H9 (cell line): Measurements from ENCODE around the gene CAMK1. TPM values are rescaled to one million over a fixed set of nuclear protein-coding genes. Genes with fewer than 3 reads are reported as not detected.
A peak's percentile ranks its signal among the peaks of the same experiment; 100 is the strongest.

Experiments used
- DNase-seq: peaks from one replicate; pipeline ENCODE4 v3.0.0-alpha.2; 2017
- H2AFZ ChIP-seq: one replicate; pipeline ENCODE4 v1.6.1; 2013; ENCODE audit warnings: mild to moderate bottlenecking, low read length, control low read depth, moderate library complexity
- H2AK5ac ChIP-seq: 2 replicates; pipeline ENCODE4 v1.6.1; 2013; ENCODE audit warnings: low read length, control low read depth, mixed read lengths; ENCODE audit not compliant: insufficient read length
- H2BK120ac ChIP-seq: one replicate; pipeline ENCODE4 v1.6.1; 2013; ENCODE audit warnings: low read depth, mild to moderate bottlenecking, low read length, control low read depth, inconsistent platforms; ENCODE audit not compliant: poor library complexity, severe bottlenecking
- H2BK12ac ChIP-seq: 2 replicates; pipeline ENCODE4 v1.6.1; 2013; ENCODE audit warnings: low read length, control low read depth, mixed read lengths, low read depth; ENCODE audit not compliant: insufficient read length
- H2BK15ac ChIP-seq: 2 replicates; pipeline ENCODE4 v1.6.1; 2013; ENCODE audit warnings: low read depth, low read length, control low read depth
- H2BK20ac ChIP-seq: one replicate; pipeline ENCODE4 v1.6.1; 2013; ENCODE audit warnings: low read depth, mild to moderate bottlenecking, low read length, control low read depth, inconsistent platforms; ENCODE audit not compliant: poor library complexity, severe bottlenecking
- H2BK5ac ChIP-seq: 2 replicates; pipeline ENCODE4 v1.6.1; 2013; ENCODE audit warnings: low read length, control low read depth, mixed read lengths; ENCODE audit not compliant: insufficient read length
- H3K14ac ChIP-seq: 2 replicates; pipeline ENCODE4 v1.6.1; 2013; ENCODE audit warnings: low read length, control low read depth; ENCODE audit not compliant: insufficient read depth
- H3K18ac ChIP-seq: 2 replicates; pipeline ENCODE4 v1.6.1; 2013; ENCODE audit warnings: low read depth, mild to moderate bottlenecking, mixed read lengths, low read length, control low read depth; ENCODE audit not compliant: insufficient read length
- H3K23ac ChIP-seq: 2 replicates; pipeline ENCODE4 v1.6.1; 2013; ENCODE audit warnings: low read length, control low read depth, mixed read lengths, low read depth; ENCODE audit not compliant: insufficient read length
- H3K23me2 ChIP-seq: 2 replicates; pipeline ENCODE4 v1.6.1; 2013; ENCODE audit warnings: low read depth, mild to moderate bottlenecking, mixed read lengths, low read length, control low read depth; ENCODE audit not compliant: insufficient read length, poor library complexity, severe bottlenecking
- H3K27ac ChIP-seq: 2 replicates; pipeline ENCODE4 v1.5.1; 2013; ENCODE audit warnings: low read length, control low read depth, mixed read lengths, low read depth; ENCODE audit not compliant: insufficient read length
- H3K27me3 ChIP-seq: 2 replicates; pipeline ENCODE4 v1.6.1; 2013; ENCODE audit warnings: low read length, control low read depth, inconsistent platforms; ENCODE audit not compliant: insufficient read depth
- H3K4ac ChIP-seq: 2 replicates; pipeline ENCODE4 v1.6.1; 2013; ENCODE audit warnings: low read depth, mild to moderate bottlenecking, control low read depth, inconsistent platforms, low read length, moderate library complexity
- H3K4me1 ChIP-seq: 2 replicates; pipeline ENCODE4 v1.6.1; 2013; ENCODE audit warnings: low read length, control low read depth, inconsistent platforms; ENCODE audit not compliant: insufficient read depth
- H3K4me2 ChIP-seq: 2 replicates; pipeline ENCODE4 v1.6.1; 2013; ENCODE audit warnings: low read length, control low read depth, mixed read lengths; ENCODE audit not compliant: insufficient read length, insufficient read depth
- H3K56ac ChIP-seq: 2 replicates; pipeline ENCODE4 v1.6.1; 2013; ENCODE audit warnings: low read depth, mild to moderate bottlenecking, mixed read lengths, low read length, control low read depth; ENCODE audit not compliant: insufficient read length
- H3K79me1 ChIP-seq: 2 replicates; pipeline ENCODE4 v1.6.1; 2013; ENCODE audit warnings: low read depth, mild to moderate bottlenecking, moderate library complexity, low read length, control low read depth, inconsistent platforms; ENCODE audit not compliant: insufficient read depth, poor library complexity, severe bottlenecking
- H3K79me2 ChIP-seq: 2 replicates; pipeline ENCODE4 v1.6.1; 2013; ENCODE audit warnings: low read length, control low read depth, inconsistent platforms; ENCODE audit not compliant: insufficient read depth
- H3K9ac ChIP-seq: 2 replicates; pipeline ENCODE4 v1.6.1; 2013; ENCODE audit warnings: low read length, control low read depth, mixed read lengths; ENCODE audit not compliant: insufficient read length; ENCODE audit errors: extremely low read depth
- H3K9me3 ChIP-seq: one replicate; pipeline ENCODE4 v1.6.1; 2013; ENCODE audit warnings: low read depth, low read length, inconsistent platforms; ENCODE audit not compliant: control insufficient read depth
- H3T11ph ChIP-seq: one replicate; pipeline ENCODE4 v1.6.1; 2013; ENCODE audit warnings: mild to moderate bottlenecking, low read length, control low read depth, inconsistent platforms
- H4K20me1 ChIP-seq: one replicate; pipeline ENCODE4 v1.6.1; 2013; ENCODE audit not compliant: control insufficient read depth, insufficient read length, insufficient read depth
- H4K5ac ChIP-seq: 2 replicates; pipeline ENCODE4 v1.6.1; 2013; ENCODE audit warnings: low read depth, mild to moderate bottlenecking, mixed read lengths, low read length, control low read depth; ENCODE audit not compliant: insufficient read length
- H4K8ac ChIP-seq: replicated peaks from 2 replicates; pipeline ENCODE4 v1.6.1; 2013; ENCODE audit warnings: low read length, control low read depth, mixed read lengths, low read depth; ENCODE audit not compliant: insufficient read length
- H4K91ac ChIP-seq: 2 replicates; pipeline ENCODE4 v1.6.1; 2013; ENCODE audit warnings: low read depth, mild to moderate bottlenecking, moderate library complexity, mixed read lengths, low read length, control low read depth; ENCODE audit not compliant: insufficient read length
- H3K27ac Mint-ChIP-seq, 3 experiments: 2 replicates in 2 of 3; 3 replicates in 1 of 3; pipeline ENCODE4 v1.8.0; 2020 to 2021; ENCODE audit warnings: mixed read lengths in 3 of 3, mild to moderate bottlenecking in 1 of 3, moderate library complexity in 1 of 3
- H3K27me3 Mint-ChIP-seq: 2 replicates; pipeline ENCODE4 v1.8.0; 2021; ENCODE audit warnings: low read depth, mild to moderate bottlenecking, moderate library complexity, mixed read lengths
- H3K36me3 Mint-ChIP-seq, 3 experiments: 2 replicates in 2 of 3; 3 replicates in 1 of 3; pipeline ENCODE4 v1.8.0; 2020 to 2021; ENCODE audit warnings: low read depth in 3 of 3, mixed read lengths in 3 of 3; ENCODE audit not compliant: insufficient read depth in 1 of 3
- H3K4me1 Mint-ChIP-seq, 2 experiments: 2 replicates each; pipeline ENCODE4 v1.8.0; 2020; ENCODE audit warnings: mixed read lengths in 2 of 2
- H3K4me3 Mint-ChIP-seq, 2 experiments: 2 replicates in 1 of 2; 3 replicates in 1 of 2; pipeline ENCODE4 v1.8.0; 2020 to 2021; ENCODE audit warnings: mild to moderate bottlenecking in 2 of 2, mixed read lengths in 2 of 2, moderate library complexity in 1 of 2
- H3K9me3 Mint-ChIP-seq, 2 experiments: 2 replicates in 1 of 2; 3 replicates in 1 of 2; pipeline ENCODE4 v1.8.0; 2020; ENCODE audit warnings: mild to moderate bottlenecking in 2 of 2, mixed read lengths in 2 of 2, moderate library complexity in 1 of 2
- CTCF ChIP-seq: fragments of 200-600 bp; sonication (generic); conservative IDR thresholded peaks from 3 replicates; pipeline ENCODE4 v1.8.0; 2021; ENCODE audit warnings: antibody characterized with exemption, mild to moderate bottlenecking
- WGBS: extraction: QIAGEN DNeasy Blood & Tissue Kit; methylation state at CpG from one replicate; pipeline ENCODE4 v1.1.7; 2013; ENCODE audit warnings: missing lambda C conversion rate, low lambda C conversion rate, mixed read lengths; ENCODE audit not compliant: insufficient read length; ENCODE audit errors: extremely low coverage; 5-methylcytosine and 5-hydroxymethylcytosine counted together
- total RNA-seq: library from RNA; stranded (reverse); gene quantifications from 2 replicates; pipeline ENCODE4 v1.2.1, GENCODE V29; 2021

Gene CAMK1
- total RNA-seq, 1 experiment from 2014 or later: 9.2 TPM

GRCh38 chr3:9730657-9731205, 39.0 kb downstream of the CAMK1 start:
- Mint-ChIP-seq H3K27me3 (no peaks in the 10 kb centered on the region), H3K4me1 (peaks cover 24 to 31% of the 10 kb centered on the region in 2 experiments), H3K27ac (peak overlapping the region; percentile 57 to 96 (median 60)), H3K36me3 (peaks cover 6 to 26% (median 22%) of the 10 kb centered on the region in 3 experiments; a peak in 6 of 7 replicates), H3K9me3 (no peaks in the 10 kb centered on the region; a peak in 1 of 5 replicates), H3K4me3 (peak overlapping the region; percentile 88 to 91)
- H3K79me1 ChIP-seq: peaks cover 4% of the 10 kb centered on the region
- H3K18ac ChIP-seq: no peak overlapping the region
- WGBS: no CpG with 5 or more reads among the region's 17 CpGs
- H3K79me2 ChIP-seq: peaks cover 13% of the 10 kb centered on the region; the same call in 1 of the 2 replicates
- no peak for DNase-seq
- H3K56ac ChIP-seq: no peak overlapping the region
- H2BK20ac ChIP-seq: no peak overlapping the region
- H2BK120ac ChIP-seq: no peak overlapping the region
- no peak overlapping the region for H3K23ac ChIP-seq
- H2BK15ac ChIP-seq: no peak overlapping the region
- no peak overlapping the region for H3T11ph ChIP-seq
- H3K14ac ChIP-seq: no peak overlapping the region
- peak overlapping the region; percentile 68 for H2AFZ ChIP-seq
- no peaks in the 10 kb centered on the region for H3K4me1 ChIP-seq
- H3K27me3 ChIP-seq: no peaks in the 10 kb centered on the region
- no peak overlapping the region for H3K27ac ChIP-seq
- H3K4ac ChIP-seq: no peak overlapping the region
- H4K8ac ChIP-seq: no peak overlapping the region
- H2BK12ac ChIP-seq: no peak overlapping the region
- peaks cover 14% of the 10 kb centered on the region for H3K23me2 ChIP-seq
- no peaks in the 10 kb centered on the region for H3K9me3 ChIP-seq
- H4K5ac ChIP-seq: no peak overlapping the region
- H3K4me2 ChIP-seq: peak overlapping the region; percentile 68
- peak overlapping the region; percentile 6 for H3K9ac ChIP-seq
- H2BK5ac ChIP-seq: no peak overlapping the region
- H4K91ac ChIP-seq: no peak overlapping the region
- H2AK5ac ChIP-seq: no peak overlapping the region
- H4K20me1 ChIP-seq: peaks cover 2% of the 10 kb centered on the region
- no peak for TF ChIP-seq CTCF
